Measurements from ENCODE around the gene ATM.

The ATM gene

DNA sequence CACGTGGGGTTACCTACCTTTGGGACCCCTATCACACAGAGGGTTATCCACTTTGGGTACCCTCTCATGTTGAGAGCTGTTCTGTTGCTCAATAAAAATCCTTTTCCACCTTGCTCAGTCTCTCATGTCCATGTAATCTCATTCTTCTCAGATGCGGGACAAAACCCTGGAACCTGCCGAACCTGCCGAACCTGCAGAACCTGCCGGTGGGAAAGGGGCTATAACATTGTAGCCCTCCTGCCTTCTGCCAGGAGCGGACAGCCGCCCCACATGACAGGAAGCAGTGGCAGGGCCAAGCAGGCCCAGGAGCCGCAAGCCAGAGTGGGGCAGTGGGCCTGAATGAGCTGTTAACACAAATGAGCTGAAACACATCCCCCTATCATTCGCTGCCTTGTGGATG lies 18.5 kb upstream of the ATM start:
- Histone ChIP-seq H3K9me3 (ENCODE audit: low read depth, low read length) (no peaks in the 10 kb centered on the region), H3K4me3 (no peak overlapping the region), H3K36me3 (ENCODE audit: insufficient read depth, low read length) (peaks cover 62% of the 10 kb centered on the region), H3K9ac (ENCODE audit: insufficient read length) (no peak overlapping the region), H3K27ac (no peak overlapping the region)
- no peak for DNase-seq (ENCODE audit: low read depth, low spot score)
- TF ChIP-seq EZH2 (IDR thresholded peaks at IDR 0.05) (no peak), FOXP2 (optimal IDR thresholded peaks at IDR 0.05; ENCODE audit: control extremely low read depth, extremely low read length, insufficient read depth) (no peak), POLR2AphosphoS5 (IDR thresholded peaks at IDR 0.05; ENCODE audit: borderline replicate concordance, low read depth, low read length) (no peak)

DNA sequence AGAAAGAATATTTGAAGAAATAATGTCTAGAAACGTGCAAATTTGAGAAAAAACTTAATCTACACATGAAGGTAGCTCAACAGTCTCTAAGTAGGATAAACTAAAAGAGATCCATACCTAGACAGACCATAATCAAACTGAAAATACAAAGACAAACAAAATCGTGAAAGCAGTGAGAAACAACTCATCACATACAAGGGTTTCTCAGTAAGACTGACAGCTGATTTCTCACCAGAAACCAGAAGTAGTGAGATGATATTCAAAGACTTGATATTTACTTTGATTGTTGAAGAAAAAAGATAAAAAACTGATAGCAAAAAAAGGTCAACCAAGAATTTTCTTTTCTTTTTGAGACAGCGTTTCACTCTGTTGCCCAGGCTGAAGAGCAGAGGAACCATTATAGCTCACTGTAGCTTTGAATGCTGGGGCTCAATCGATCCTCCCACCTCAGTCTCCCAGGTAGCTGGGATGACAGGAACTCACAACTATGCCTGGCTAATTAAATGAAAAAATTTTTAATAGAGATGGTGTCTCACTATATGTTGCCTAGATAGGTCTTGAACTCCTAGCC lies 17.9 kb upstream of the ATM start:
- no peak overlapping the region for H3K9ac ChIP-seq (ENCODE audit: insufficient read length)
- no peak for DNase-seq (ENCODE audit: low read depth, low spot score)
- H3K4me3 ChIP-seq = no peak overlapping the region
- no peak for TF ChIP-seq POLR2AphosphoS5 (IDR thresholded peaks at IDR 0.05; ENCODE audit: borderline replicate concordance, low read depth, low read length)
- no peak for TF ChIP-seq EZH2 (IDR thresholded peaks at IDR 0.05)
- no peak for TF ChIP-seq FOXP2 (optimal IDR thresholded peaks at IDR 0.05; ENCODE audit: control extremely low read depth, extremely low read length, insufficient read depth)
- H3K9me3 ChIP-seq (ENCODE audit: low read depth, low read length) = no peaks in the 10 kb centered on the region
- H3K36me3 ChIP-seq (ENCODE audit: insufficient read depth, low read length) = peaks cover 66% of the 10 kb centered on the region
- no peak overlapping the region for H3K27ac ChIP-seq

DNA sequence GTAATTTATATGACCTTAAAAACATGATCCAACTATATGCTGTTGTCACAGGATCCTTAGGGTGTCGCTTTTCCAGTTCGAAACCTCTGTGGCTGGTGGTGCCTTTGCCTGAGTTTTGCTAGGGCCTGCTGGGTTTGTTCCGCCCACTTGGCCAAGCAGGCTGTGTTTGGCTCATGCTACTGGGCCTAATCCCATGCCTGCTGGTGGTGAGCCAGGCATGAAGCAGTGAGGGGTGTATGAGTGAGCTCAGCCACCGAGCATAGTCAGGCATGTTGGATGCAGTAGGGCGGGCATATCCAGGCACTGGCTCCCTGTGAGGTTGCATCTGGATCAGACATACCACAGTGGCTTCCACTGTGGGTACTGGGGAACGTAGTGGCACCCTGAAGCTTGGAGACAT lies 16.7 kb upstream of the ATM start:
- H3K9me3 ChIP-seq (ENCODE audit: low read depth, low read length) = 0 out of 2 replicates have a peak, but pooled peaks cover 2% of the 10 kb centered on the region
- no peak for DNase-seq (ENCODE audit: low read depth, low spot score)
- no peak overlapping the region for H3K4me3 ChIP-seq
- H3K36me3 ChIP-seq (ENCODE audit: insufficient read depth, low read length) = peaks cover 78% of the 10 kb centered on the region
- no peak for TF ChIP-seq FOXP2 (optimal IDR thresholded peaks at IDR 0.05; ENCODE audit: control extremely low read depth, extremely low read length, insufficient read depth)
- no peak for TF ChIP-seq POLR2AphosphoS5 (IDR thresholded peaks at IDR 0.05; ENCODE audit: borderline replicate concordance, low read depth, low read length)
- no peak for TF ChIP-seq EZH2 (IDR thresholded peaks at IDR 0.05)
- H3K27ac ChIP-seq = no peak overlapping the region
- no peak overlapping the region for H3K9ac ChIP-seq (ENCODE audit: insufficient read length)

DNA sequence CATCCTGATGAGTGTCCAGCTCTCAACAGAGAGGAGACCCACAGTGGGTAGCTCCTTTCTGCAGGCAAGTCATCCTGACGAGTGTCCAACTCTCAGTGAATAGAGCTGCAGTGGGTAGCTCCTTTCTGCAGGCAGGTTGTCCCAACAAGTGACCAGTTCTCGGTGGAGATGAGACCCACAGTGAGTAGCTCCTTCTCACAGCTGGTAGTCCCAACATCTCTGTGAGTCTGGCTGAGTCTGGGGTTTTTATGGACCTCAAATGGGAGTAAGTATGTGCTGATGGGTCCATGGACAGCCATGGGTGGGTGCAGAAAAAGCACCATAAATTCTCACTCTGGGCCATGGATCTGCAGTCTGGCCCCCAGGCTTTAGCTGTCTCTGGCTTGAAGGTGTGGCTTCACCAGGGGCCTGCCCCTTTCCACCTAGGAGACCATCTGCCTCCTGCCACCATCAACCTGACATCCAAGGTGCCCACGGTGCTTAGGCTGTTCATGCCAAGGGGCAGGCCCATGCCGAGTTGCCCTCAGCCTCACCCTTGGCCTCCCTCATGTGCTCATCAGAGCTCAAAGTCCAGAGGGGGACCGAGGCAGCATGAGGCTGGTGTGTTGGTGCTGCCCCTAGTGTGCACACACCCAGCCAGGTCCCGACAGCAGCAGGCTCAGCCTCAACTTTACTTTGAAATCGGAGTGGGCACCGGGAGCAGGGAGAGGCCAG lies 15.7 kb upstream of the ATM start:
- Histone ChIP-seq H3K4me3 (no peak overlapping the region), H3K36me3 (ENCODE audit: insufficient read depth, low read length) (peaks cover 87% of the 10 kb centered on the region), H3K9me3 (ENCODE audit: low read depth, low read length) (0 out of 2 replicates have a peak, but pooled peaks cover 2% of the 10 kb centered on the region), H3K9ac (ENCODE audit: insufficient read length) (no peak overlapping the region), H3K27ac (no peak overlapping the region)
- DNase-seq (ENCODE audit: low read depth, low spot score) = no peak
- TF ChIP-seq FOXP2 (optimal IDR thresholded peaks at IDR 0.05; ENCODE audit: control extremely low read depth, extremely low read length, insufficient read depth) = no peak
- no peak for TF ChIP-seq EZH2 (IDR thresholded peaks at IDR 0.05)
- TF ChIP-seq POLR2AphosphoS5 (IDR thresholded peaks at IDR 0.05; ENCODE audit: borderline replicate concordance, low read depth, low read length) = no peak

DNA sequence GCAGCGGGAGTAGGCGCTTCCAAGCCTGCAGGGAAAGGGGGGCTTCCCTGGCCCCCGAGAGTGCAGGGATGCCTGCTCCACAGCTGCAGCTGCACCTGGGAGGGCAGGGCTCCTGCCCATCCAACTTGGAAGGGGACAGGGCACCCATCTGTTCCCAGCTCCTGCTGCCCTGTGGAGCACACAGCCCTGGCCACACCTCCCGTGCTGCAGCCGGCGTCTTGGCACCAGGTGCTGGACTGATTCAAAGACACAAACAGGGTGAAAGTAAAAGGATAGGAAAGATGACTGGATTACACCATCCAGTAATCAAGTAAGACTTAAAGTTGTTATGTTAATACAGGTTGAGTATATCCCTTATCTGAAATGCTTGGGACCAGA lies 15.2 kb upstream of the ATM start:
- 0 out of 2 replicates have a peak, but pooled peaks cover 2% of the 10 kb centered on the region for H3K9me3 ChIP-seq (ENCODE audit: low read depth, low read length)

DNA sequence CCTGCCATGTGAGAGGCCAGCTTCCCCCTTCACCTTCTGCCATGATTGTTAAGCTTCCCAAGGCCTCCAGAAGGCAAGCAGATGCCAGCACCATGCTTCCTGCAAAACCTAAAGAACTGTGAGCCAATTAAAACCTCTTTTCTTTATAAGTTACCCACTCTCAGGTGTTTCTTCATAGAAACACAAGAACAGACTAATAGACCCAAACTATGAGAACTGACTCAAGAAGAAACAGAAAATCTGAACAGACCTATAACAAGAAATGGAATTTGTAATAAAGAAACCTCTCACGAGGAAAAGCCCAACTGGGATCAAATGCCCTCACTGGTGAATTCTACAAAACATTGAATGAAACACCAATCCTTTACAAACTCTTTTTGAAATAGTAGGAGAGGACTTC lies 12.4 kb upstream of the ATM start:
- DNase-seq (ENCODE audit: low read depth, low spot score) = no peak
- H3K27ac ChIP-seq = no peak overlapping the region
- no peak overlapping the region for H3K9ac ChIP-seq (ENCODE audit: insufficient read length)
- H3K36me3 ChIP-seq (ENCODE audit: insufficient read depth, low read length) = peaks cover 83% of the 10 kb centered on the region
- 0 out of 2 replicates have a peak, but pooled peaks cover 2% of the 10 kb centered on the region for H3K9me3 ChIP-seq (ENCODE audit: low read depth, low read length)
- no peak overlapping the region for H3K4me3 ChIP-seq
- no peak for TF ChIP-seq POLR2AphosphoS5 (IDR thresholded peaks at IDR 0.05; ENCODE audit: borderline replicate concordance, low read depth, low read length)
- no peak for TF ChIP-seq FOXP2 (optimal IDR thresholded peaks at IDR 0.05; ENCODE audit: control extremely low read depth, extremely low read length, insufficient read depth)
- TF ChIP-seq EZH2 (IDR thresholded peaks at IDR 0.05) = no peak

More for the DNA sequence above, 15.2 kb upstream of the ATM start:
- Histone ChIP-seq H3K27ac (no peak overlapping the region), H3K36me3 (ENCODE audit: insufficient read depth, low read length) (peaks cover 91% of the 10 kb centered on the region), H3K4me3 (no peak overlapping the region), H3K9ac (ENCODE audit: insufficient read length) (no peak overlapping the region)
- DNase-seq (ENCODE audit: low read depth, low spot score) = no peak
- TF ChIP-seq EZH2 (IDR thresholded peaks at IDR 0.05) = no peak
- TF ChIP-seq FOXP2 (optimal IDR thresholded peaks at IDR 0.05; ENCODE audit: control extremely low read depth, extremely low read length, insufficient read depth) = no peak
- no peak for TF ChIP-seq POLR2AphosphoS5 (IDR thresholded peaks at IDR 0.05; ENCODE audit: borderline replicate concordance, low read depth, low read length)

DNA sequence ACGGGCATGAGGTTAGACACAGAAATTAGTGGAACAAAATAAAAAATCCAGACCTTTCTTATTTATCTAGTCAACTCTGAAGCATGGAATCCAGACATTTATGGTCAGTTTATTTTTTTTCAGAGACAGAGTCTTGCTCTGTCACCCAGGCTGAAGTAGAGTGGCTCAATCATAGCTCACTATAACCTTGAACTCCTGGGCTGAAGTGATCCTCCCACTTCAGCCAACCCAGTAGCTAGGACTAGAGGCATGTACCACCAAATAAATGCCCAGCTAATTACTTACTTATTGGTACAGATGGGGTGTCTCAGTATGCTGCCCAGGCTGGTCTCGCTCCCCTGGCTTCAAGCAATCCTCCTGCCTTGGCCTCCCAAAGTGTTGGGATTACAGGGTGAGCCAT lies 9.1 kb upstream of the ATM start:
- no peak overlapping the region for H3K9ac ChIP-seq (ENCODE audit: insufficient read length)
- peaks cover 54% of the 10 kb centered on the region for H3K36me3 ChIP-seq (ENCODE audit: insufficient read depth, low read length)
- 0 out of 2 replicates have a peak, but pooled peaks cover 2% of the 10 kb centered on the region for H3K9me3 ChIP-seq (ENCODE audit: low read depth, low read length)

DNA sequence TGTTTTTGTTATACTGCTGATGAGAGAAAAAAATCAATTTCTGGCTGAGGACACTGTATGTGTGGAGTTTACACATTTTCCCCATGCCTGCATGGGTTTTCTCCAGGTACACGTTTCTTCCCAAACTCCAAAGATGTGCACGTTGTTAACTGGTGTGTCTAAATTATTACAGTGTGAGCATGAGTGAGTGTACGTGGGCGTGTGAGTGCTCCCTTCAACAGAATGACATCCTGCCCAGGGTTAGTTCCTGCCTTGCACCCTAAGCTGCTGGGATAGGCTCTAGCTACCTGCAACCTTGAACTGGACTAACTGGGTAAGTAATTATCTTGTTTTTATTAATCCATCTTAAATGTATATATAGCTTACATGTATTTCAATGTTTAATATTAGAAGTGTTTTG lies 5.9 kb upstream of the ATM start:
- no peak overlapping the region for H3K27ac ChIP-seq
- peaks cover 43% of the 10 kb centered on the region for H3K36me3 ChIP-seq (ENCODE audit: insufficient read depth, low read length)
- H3K9ac ChIP-seq (ENCODE audit: insufficient read length) = no peak overlapping the region
- DNase-seq (ENCODE audit: low read depth, low spot score) = no peak
- H3K9me3 ChIP-seq (ENCODE audit: low read depth, low read length) = no peaks in the 10 kb centered on the region
- TF ChIP-seq FOXP2 (optimal IDR thresholded peaks at IDR 0.05; ENCODE audit: control extremely low read depth, extremely low read length, insufficient read depth) (no peak), POLR2AphosphoS5 (IDR thresholded peaks at IDR 0.05; ENCODE audit: borderline replicate concordance, low read depth, low read length) (no peak), EZH2 (IDR thresholded peaks at IDR 0.05) (no peak)
- H3K4me3 ChIP-seq = no peak overlapping the region

More for the DNA sequence above, 9.1 kb upstream of the ATM start:
- DNase-seq (ENCODE audit: low read depth, low spot score) = no peak
- no peak for TF ChIP-seq FOXP2 (optimal IDR thresholded peaks at IDR 0.05; ENCODE audit: control extremely low read depth, extremely low read length, insufficient read depth)
- TF ChIP-seq POLR2AphosphoS5 (IDR thresholded peaks at IDR 0.05; ENCODE audit: borderline replicate concordance, low read depth, low read length) = no peak
- no peak for TF ChIP-seq EZH2 (IDR thresholded peaks at IDR 0.05)
- Histone ChIP-seq H3K27ac (no peak overlapping the region), H3K4me3 (no peak overlapping the region)

All from SK-N-MC (cell line).